ENCODE measurements around the gene CPS1. TPM values are rescaled to one million over a fixed set of nuclear protein-coding genes. Genes with fewer than 3 reads are reported as not detected.
A peak's percentile ranks its signal among the peaks of the same experiment; 100 is the strongest.

The CPS1 gene
- total RNA-seq (2022): 0.84 and 1.2 TPM in 2 replicates
- percentile 24 among the genes with signal in this experiment for Bru-seq, nascent RNA
- percentile 16 among the genes with signal in this experiment for BruChase-seq, experiment 1, labeled RNA remaining after a 2-hour chase
- percentile 20 among the genes with signal in this experiment for BruChase-seq, experiment 2, labeled RNA remaining after a 6-hour chase
- long read RNA-seq: 0 reads

DNA sequence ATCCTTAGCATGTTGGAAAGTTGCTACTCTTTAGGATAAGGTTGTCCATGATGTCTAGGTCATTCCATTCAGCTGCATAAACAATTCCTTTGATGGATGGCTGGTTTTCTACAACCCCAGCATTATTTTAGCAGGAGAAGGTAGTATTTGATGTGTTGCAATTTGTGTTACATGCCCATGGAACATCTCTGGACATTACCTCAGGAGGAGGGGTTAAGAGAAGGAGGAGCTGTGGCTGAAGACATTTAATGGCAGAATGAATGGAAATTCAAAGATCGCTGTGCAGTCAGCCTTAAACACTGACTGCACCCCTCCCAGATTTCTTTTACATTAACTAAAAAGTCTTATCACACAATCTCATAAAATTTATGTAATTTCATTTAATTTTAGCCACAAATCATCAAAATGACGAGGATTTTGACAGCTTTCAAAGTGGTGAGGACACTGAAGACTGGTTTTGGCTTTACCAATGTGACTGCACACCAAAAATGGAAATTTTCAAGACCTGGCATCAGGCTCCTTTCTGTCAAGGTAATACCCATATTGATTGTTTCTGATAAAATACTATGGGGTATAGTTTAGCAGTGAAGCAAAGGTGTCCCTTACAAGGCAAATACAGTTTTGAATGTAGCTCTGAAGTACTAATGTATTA, at the start of gene CPS1:
CPS1 (plus strand) TSS at position 271 of the 652 bp plus-strand sequence; CDS start at position 406, 135 bp downstream.
- no peaks in the 10 kb centered on the region for H3K27me3 ChIP-seq (replicated peaks; ENCODE audit: control insufficient read depth, insufficient read depth, low read length)
- ChIA-PET POLR2A (no interaction called here), CTCF (no interaction called here)
- H3K36me3 ChIP-seq (ENCODE audit: control insufficient read depth, insufficient read depth, low read length): no peaks in the 10 kb centered on the region
- BruUV-seq (replicated peaks): no TSS peak
- TF ChIP-seq, protein P1, sequence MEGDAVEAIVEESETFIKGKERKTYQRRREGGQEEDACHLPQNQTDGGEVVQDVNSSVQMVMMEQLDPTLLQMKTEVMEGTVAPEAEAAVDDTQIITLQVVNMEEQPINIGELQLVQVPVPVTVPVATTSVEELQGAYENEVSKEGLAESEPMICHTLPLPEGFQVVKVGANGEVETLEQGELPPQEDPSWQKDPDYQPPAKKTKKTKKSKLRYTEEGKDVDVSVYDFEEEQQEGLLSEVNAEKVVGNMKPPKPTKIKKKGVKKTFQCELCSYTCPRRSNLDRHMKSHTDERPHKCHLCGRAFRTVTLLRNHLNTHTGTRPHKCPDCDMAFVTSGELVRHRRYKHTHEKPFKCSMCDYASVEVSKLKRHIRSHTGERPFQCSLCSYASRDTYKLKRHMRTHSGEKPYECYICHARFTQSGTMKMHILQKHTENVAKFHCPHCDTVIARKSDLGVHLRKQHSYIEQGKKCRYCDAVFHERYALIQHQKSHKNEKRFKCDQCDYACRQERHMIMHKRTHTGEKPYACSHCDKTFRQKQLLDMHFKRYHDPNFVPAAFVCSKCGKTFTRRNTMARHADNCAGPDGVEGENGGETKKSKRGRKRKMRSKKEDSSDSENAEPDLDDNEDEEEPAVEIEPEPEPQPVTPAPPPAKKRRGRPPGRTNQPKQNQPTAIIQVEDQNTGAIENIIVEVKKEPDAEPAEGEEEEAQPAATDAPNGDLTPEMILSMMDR (IDR thresholded peaks at IDR 0.05; ENCODE audit: insufficient read depth in 1 of 2, low read depth in 1 of 2, low read length in 1 of 2, severe bottlenecking in 1 of 2, unreplicated experiment in 1 of 2): no peak
- H3K4me1 Mint-ChIP-seq (ENCODE audit: low read depth, unreplicated experiment): no peaks in the 10 kb centered on the region
- H3K36me3 Mint-ChIP-seq (ENCODE audit: insufficient read depth, unreplicated experiment): no peaks in the 10 kb centered on the region
- no peaks in the 10 kb centered on the region for H3K9me3 ChIP-seq
- intact Hi-C loops (cut with micrococcal nuclease; ENCODE audit: unreplicated experiment): no loop called here
- H3K4me3 ChIP-seq (ENCODE audit: low read depth, low read length): no peak within 1 kb of the TSS
- H3K4me1 ChIP-seq: no peaks in the 10 kb centered on the region
- H3K4me3 Mint-ChIP-seq (ENCODE audit: unreplicated experiment): no peak within 1 kb of the TSS
- H3K27me3 Mint-ChIP-seq (ENCODE audit: insufficient read depth, unreplicated experiment): no peaks in the 10 kb centered on the region
- no peak for DNase-seq
- H3K9me3 Mint-ChIP-seq (ENCODE audit: unreplicated experiment): no peaks in the 10 kb centered on the region
- no peak within 1 kb of the TSS for H3K27ac Mint-ChIP-seq (ENCODE audit: unreplicated experiment)

- CTCF ChIA-PET: no interaction called here
- POLR2A ChIA-PET: no interaction called here
- Mint-ChIP-seq H3K9me3 (ENCODE audit: unreplicated experiment) (no peaks in the 10 kb centered on the region), H3K4me3 (ENCODE audit: unreplicated experiment) (no peak overlapping the region), H3K27ac (ENCODE audit: unreplicated experiment) (no peak overlapping the region), H3K27me3 (ENCODE audit: insufficient read depth, unreplicated experiment) (peaks cover 3% of the 10 kb centered on the region), H3K36me3 (ENCODE audit: insufficient read depth, unreplicated experiment) (no peaks in the 10 kb centered on the region), H3K4me1 (ENCODE audit: low read depth, unreplicated experiment) (no peaks in the 10 kb centered on the region)
- Histone ChIP-seq H3K9me3 (no peaks in the 10 kb centered on the region), H3K4me1 (no peaks in the 10 kb centered on the region), H3K36me3 (ENCODE audit: control insufficient read depth, insufficient read depth, low read length) (no peaks in the 10 kb centered on the region), H3K4me3 (ENCODE audit: low read depth, low read length) (no peak overlapping the region), H3K27me3 (replicated peaks; ENCODE audit: control insufficient read depth, insufficient read depth, low read length) (no peaks in the 10 kb centered on the region)
- TF ChIP-seq, protein P1 (IDR thresholded peaks at IDR 0.05; ENCODE audit: insufficient read depth in 1 of 2, low read depth in 1 of 2, low read length in 1 of 2, severe bottlenecking in 1 of 2, unreplicated experiment in 1 of 2): no peak
- BruUV-seq (replicated peaks): no TSS peak
- intact Hi-C loops (cut with micrococcal nuclease; ENCODE audit: unreplicated experiment): no loop called here
- DNase-seq: no peak
Measured at GRCh38 chr2:210515911-210516310, 40.5 kb upstream of the CPS1 start.

- CTCF ChIA-PET: no interaction called here
- no peaks in the 10 kb centered on the region for H3K4me1 Mint-ChIP-seq (ENCODE audit: low read depth, unreplicated experiment)
- Histone ChIP-seq H3K9me3 (no peaks in the 10 kb centered on the region), H3K4me1 (no peaks in the 10 kb centered on the region), H3K4me3 (ENCODE audit: low read depth, low read length) (no peak overlapping the region), H3K27me3 (replicated peaks; ENCODE audit: control insufficient read depth, insufficient read depth, low read length) (no peaks in the 10 kb centered on the region), H3K36me3 (ENCODE audit: control insufficient read depth, insufficient read depth, low read length) (no peaks in the 10 kb centered on the region)
- TF ChIP-seq, protein P1 (IDR thresholded peaks at IDR 0.05; ENCODE audit: insufficient read depth in 1 of 2, low read depth in 1 of 2, low read length in 1 of 2, severe bottlenecking in 1 of 2, unreplicated experiment in 1 of 2): no peak
- intact Hi-C loops (cut with micrococcal nuclease; ENCODE audit: unreplicated experiment): no loop called here
- no peak overlapping the region for H3K27ac Mint-ChIP-seq (ENCODE audit: unreplicated experiment)
- DNase-seq: peak in 1 of 2 experiments; percentile 37
- BruUV-seq (replicated peaks): no TSS peak
- POLR2A ChIA-PET: no interaction called here
- peaks cover 3% of the 10 kb centered on the region for H3K27me3 Mint-ChIP-seq (ENCODE audit: insufficient read depth, unreplicated experiment)
- no peaks in the 10 kb centered on the region for H3K36me3 Mint-ChIP-seq (ENCODE audit: insufficient read depth, unreplicated experiment)
- H3K4me3 Mint-ChIP-seq (ENCODE audit: unreplicated experiment): no peak overlapping the region
- H3K9me3 Mint-ChIP-seq (ENCODE audit: unreplicated experiment): no peaks in the 10 kb centered on the region
Measured at GRCh38 chr2:210517264-210517663, 39.1 kb upstream of the CPS1 start.

All from Caco-2 (cell line).